Gastrocnemius medialis (tissue), 4 donors: ENCODE data around the gene HDAC7.

Experiments
- POLR2A ChIP-seq, 2 donors: fragments of 450-650 bp; IDR thresholded peaks; one replicate each; pipeline ENCODE4 v1.6.1; 2017; ENCODE audit warnings: antibody characterized with exemption in 2 of 2, mild to moderate bottlenecking in 2 of 2, moderate library complexity in 2 of 2
- TF ChIP-seq, protein P1 (sequence below), 5 experiments: fragments of 450-650 bp in 3 of 5; fragments of 200-600 bp in 2 of 5; sonication (generic) in 2 of 5; IDR thresholded peaks in 4 of 5; conservative IDR thresholded peaks in 1 of 5; 1 replicate in 4 of 5; 2 replicates in 1 of 5; pipeline ENCODE4 v1.5.1; 2016 to 2019; ENCODE audit warnings: antibody characterized with exemption in 5 of 5, mild to moderate bottlenecking in 3 of 5, moderate library complexity in 3 of 5

GRCh38 chr12:47736877-47737676, 82.6 kb downstream of the HDAC7 start:
- TF ChIP-seq, protein P1, sequence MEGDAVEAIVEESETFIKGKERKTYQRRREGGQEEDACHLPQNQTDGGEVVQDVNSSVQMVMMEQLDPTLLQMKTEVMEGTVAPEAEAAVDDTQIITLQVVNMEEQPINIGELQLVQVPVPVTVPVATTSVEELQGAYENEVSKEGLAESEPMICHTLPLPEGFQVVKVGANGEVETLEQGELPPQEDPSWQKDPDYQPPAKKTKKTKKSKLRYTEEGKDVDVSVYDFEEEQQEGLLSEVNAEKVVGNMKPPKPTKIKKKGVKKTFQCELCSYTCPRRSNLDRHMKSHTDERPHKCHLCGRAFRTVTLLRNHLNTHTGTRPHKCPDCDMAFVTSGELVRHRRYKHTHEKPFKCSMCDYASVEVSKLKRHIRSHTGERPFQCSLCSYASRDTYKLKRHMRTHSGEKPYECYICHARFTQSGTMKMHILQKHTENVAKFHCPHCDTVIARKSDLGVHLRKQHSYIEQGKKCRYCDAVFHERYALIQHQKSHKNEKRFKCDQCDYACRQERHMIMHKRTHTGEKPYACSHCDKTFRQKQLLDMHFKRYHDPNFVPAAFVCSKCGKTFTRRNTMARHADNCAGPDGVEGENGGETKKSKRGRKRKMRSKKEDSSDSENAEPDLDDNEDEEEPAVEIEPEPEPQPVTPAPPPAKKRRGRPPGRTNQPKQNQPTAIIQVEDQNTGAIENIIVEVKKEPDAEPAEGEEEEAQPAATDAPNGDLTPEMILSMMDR (IDR thresholded peaks at IDR 0.05 in 4 of 5, conservative IDR thresholded peaks at IDR 0.05 in 1 of 5), result no peak
- TF ChIP-seq POLR2A (IDR thresholded peaks at IDR 0.05), result no peak
